IMR-90 (cell line): ENCODE measurements around the gene ACO1. TPM values are rescaled to one million over a fixed set of nuclear protein-coding genes. Genes with fewer than 3 reads are reported as not detected.

ENCODE experiments used
- ATAC-seq: fragments of 200-7000 bp; cut with Tn5 transposase; 2 replicates; pipeline ENCODE4 v1.9.1; 2020; ENCODE audit warnings: low read depth, mild to moderate bottlenecking, moderate library complexity
- BruUV-seq: library from RNA; stranded (reverse); fragments of 400-500 nt; replicated peaks from 2 replicates; lab custom pipeline; 2021; lab: Mats Ljungman, UMichigan
- CTCF ChIA-PET: fragments of 300-600 bp; formaldehyde crosslinking; extraction: SDS; loops from one replicate; lab custom pipeline; 2021; ENCODE audit warnings: antibody characterized with exemption; lab: Yijun Ruan, JAX
- POLR2A ChIA-PET: fragments of 300-600 bp; sonication (Branson Sonifier 250); formaldehyde crosslinking; loops from one replicate; lab custom pipeline; 2022; ENCODE audit warnings: antibody characterized with exemption; ENCODE audit not compliant: unreplicated experiment; lab: Charles Lee
- DNase-seq: peaks from one replicate; pipeline ENCODE4 v3.0.0; 2013
- H2AFZ ChIP-seq: replicated peaks from 2 replicates; pipeline ENCODE3; 2013; ENCODE audit warnings: low read length, mild to moderate bottlenecking; ENCODE audit not compliant: poor library complexity
- H2AK5ac ChIP-seq: 2 replicates; pipeline ENCODE4 v1.6.1; 2013; ENCODE audit warnings: low read depth, low read length, inconsistent platforms
- H2AK9ac ChIP-seq: replicated peaks from 2 replicates; pipeline ENCODE3; 2013; ENCODE audit warnings: mild to moderate bottlenecking, low read depth, low read length, moderate library complexity; ENCODE audit not compliant: poor library complexity
- H2BK120ac ChIP-seq: 2 replicates; pipeline ENCODE4 v1.6.1; 2013; ENCODE audit warnings: low read depth, low read length, inconsistent platforms
- H2BK15ac ChIP-seq: 3 replicates; pipeline ENCODE4 v1.6.1; 2013; ENCODE audit warnings: low read depth, low read length, inconsistent platforms
- H2BK20ac ChIP-seq: 2 replicates; pipeline ENCODE4 v1.6.1; 2013; ENCODE audit warnings: low read depth, mild to moderate bottlenecking, inconsistent platforms, low read length, moderate library complexity
- H2BK5ac ChIP-seq: 2 replicates; pipeline ENCODE4 v1.6.1; 2013; ENCODE audit warnings: mild to moderate bottlenecking, low read depth, low read length, inconsistent platforms; ENCODE audit not compliant: poor library complexity, severe bottlenecking
- H3K14ac ChIP-seq: replicated peaks from 2 replicates; pipeline ENCODE4 v1.6.1; 2013; ENCODE audit warnings: low read depth, low read length, inconsistent platforms
- H3K18ac ChIP-seq: 2 replicates; pipeline ENCODE4 v1.6.1; 2013; ENCODE audit warnings: low read depth, low read length, control low read depth
- H3K23ac ChIP-seq: 2 replicates; pipeline ENCODE4 v1.6.1; 2013; ENCODE audit warnings: low read depth, low read length, inconsistent platforms
- H3K27ac ChIP-seq: 2 replicates; pipeline ENCODE4 v1.5.1; 2013; ENCODE audit warnings: mild to moderate bottlenecking, control low read depth, low read length; ENCODE audit not compliant: insufficient read depth
- H3K27me3 ChIP-seq: 2 replicates; pipeline ENCODE4 v1.6.1; 2013; ENCODE audit warnings: low read length; ENCODE audit not compliant: control insufficient read depth, insufficient read depth
- H3K36me3 ChIP-seq: 2 replicates; pipeline ENCODE4 v1.6.1; 2013; ENCODE audit warnings: low read length, mixed read lengths; ENCODE audit not compliant: control insufficient read depth, insufficient read depth
- H3K4ac ChIP-seq: 2 replicates; pipeline ENCODE4 v1.6.1; 2013; ENCODE audit warnings: low read depth, low read length, inconsistent platforms
- H3K4me1 ChIP-seq: 2 replicates; pipeline ENCODE4 v1.6.1; 2013; ENCODE audit warnings: low read length, mixed read lengths; ENCODE audit not compliant: control insufficient read depth, insufficient read depth
- H3K4me2 ChIP-seq: 2 replicates; pipeline ENCODE4 v1.6.1; 2013; ENCODE audit warnings: low read depth, mild to moderate bottlenecking, control low read depth, low read length, moderate library complexity
- H3K4me3 ChIP-seq: 2 replicates; pipeline ENCODE4 v1.5.1; 2013; ENCODE audit warnings: low read depth, mild to moderate bottlenecking, control low read depth, low read length, moderate library complexity; ENCODE audit not compliant: insufficient read depth
- H3K56ac ChIP-seq: 2 replicates; pipeline ENCODE4 v1.6.1; 2013; ENCODE audit warnings: low read length, inconsistent platforms; ENCODE audit not compliant: insufficient read depth; ENCODE audit errors: extremely low read depth
- H3K79me1 ChIP-seq, 2 experiments: 2 replicates each; pipeline ENCODE4 v1.6.1; 2013; ENCODE audit warnings: low read length in 2 of 2, inconsistent platforms in 1 of 2, low read depth in 1 of 2
- H3K9ac ChIP-seq: 2 replicates; pipeline ENCODE4 v1.6.1; 2013; ENCODE audit warnings: low read depth, low read length, control low read depth
- H3K9me1 ChIP-seq: 2 replicates; pipeline ENCODE4 v1.6.1; 2013; ENCODE audit warnings: low read length, inconsistent platforms; ENCODE audit not compliant: insufficient read depth
- H3K9me3 ChIP-seq: 2 replicates; pipeline ENCODE4 v1.6.1; 2013; ENCODE audit warnings: low read length; ENCODE audit not compliant: control insufficient read depth, insufficient read depth
- H4K20me1 ChIP-seq: 2 replicates; pipeline ENCODE4 v1.6.1; 2013; ENCODE audit warnings: low read length, inconsistent platforms; ENCODE audit not compliant: insufficient read depth
- H4K5ac ChIP-seq: 2 replicates; pipeline ENCODE4 v1.6.1; 2013; ENCODE audit warnings: mild to moderate bottlenecking, low read depth, low read length, control low read depth
- H4K8ac ChIP-seq, 2 experiments: 2 replicates each; pipeline ENCODE4 v1.6.1; 2013; ENCODE audit warnings: low read depth in 2 of 2, low read length in 2 of 2, control low read depth in 1 of 2, inconsistent platforms in 1 of 2
- H4K91ac ChIP-seq: 2 replicates; pipeline ENCODE4 v1.6.1; 2013; ENCODE audit warnings: low read depth, low read length, inconsistent platforms; ENCODE audit not compliant: insufficient read depth
- BHLHE40 ChIP-seq: fragments of 150-350 bp; IDR thresholded peaks from 2 replicates; pipeline ENCODE4 v1.6.1; 2016; ENCODE audit warnings: mild to moderate bottlenecking, low read depth, low read length
- CEBPB ChIP-seq: IDR thresholded peaks from 2 replicates; pipeline ENCODE4 v1.6.1; 2012; ENCODE audit warnings: low read depth, low read length, improper control_type of control experiment
- CHD1 ChIP-seq: IDR thresholded peaks from 2 replicates; pipeline ENCODE4 v1.6.1; 2012; ENCODE audit warnings: low read depth, low read length, improper control_type of control experiment
- CTCF ChIP-seq: conservative IDR thresholded peaks from 2 replicates; pipeline ENCODE4 v1.5.1; 2012; ENCODE audit warnings: mild to moderate bottlenecking, low read depth, low read length, improper control_type of control experiment
- ELK1 ChIP-seq: fragments of 150-350 bp; IDR thresholded peaks from 2 replicates; pipeline ENCODE4 v1.6.1; 2016; ENCODE audit warnings: low read depth, mild to moderate bottlenecking, low read length, moderate library complexity, borderline replicate concordance
- FOS ChIP-seq: fragments of 150-350 bp; IDR thresholded peaks from 2 replicates; pipeline ENCODE4 v1.6.1; 2016; ENCODE audit warnings: low read depth, low read length
- MAFK ChIP-seq: IDR thresholded peaks from 2 replicates; pipeline ENCODE4 v1.6.1; 2012; ENCODE audit warnings: low read depth, low read length, improper control_type of control experiment
- MAZ ChIP-seq: IDR thresholded peaks from 2 replicates; pipeline ENCODE4 v1.6.1; 2012; ENCODE audit warnings: low read depth, mild to moderate bottlenecking, low read length, improper control_type of control experiment, moderate library complexity, borderline replicate concordance
- MXI1 ChIP-seq: IDR thresholded peaks from 2 replicates; pipeline ENCODE4 v1.6.1; 2012; ENCODE audit warnings: low read depth, mild to moderate bottlenecking, low read length, moderate library complexity, borderline replicate concordance
- NFE2L2 ChIP-seq: fragments of 150-350 bp; IDR thresholded peaks from 2 replicates; pipeline ENCODE4 v1.6.1; 2016; ENCODE audit warnings: low read depth, mild to moderate bottlenecking, low read length
- POLR2A ChIP-seq: IDR thresholded peaks from 2 replicates; pipeline ENCODE4 v1.6.1; 2012; ENCODE audit warnings: mild to moderate bottlenecking, low read depth, low read length
- RAD21 ChIP-seq: IDR thresholded peaks from 2 replicates; pipeline ENCODE4 v1.6.1; 2012; ENCODE audit warnings: low read length, improper control_type of control experiment
- RCOR1 ChIP-seq: IDR thresholded peaks from 2 replicates; pipeline ENCODE4 v1.6.1; 2012; ENCODE audit warnings: mild to moderate bottlenecking, low read length, improper control_type of control experiment; ENCODE audit not compliant: insufficient replicate concordance
- RFX5 ChIP-seq: IDR thresholded peaks from 2 replicates; pipeline ENCODE4 v1.8.0; 2012; ENCODE audit warnings: low read depth, mild to moderate bottlenecking, low read length, moderate library complexity
- SMC3 ChIP-seq: fragments of 150-350 bp; IDR thresholded peaks from 2 replicates; pipeline ENCODE4 v1.6.1; 2016; ENCODE audit warnings: low read depth, mild to moderate bottlenecking, antibody characterized with exemption, low read length, moderate library complexity
- USF2 ChIP-seq: fragments of 150-350 bp; IDR thresholded peaks from 2 replicates; pipeline ENCODE4 v1.6.1; 2017; ENCODE audit warnings: mild to moderate bottlenecking, antibody characterized with exemption, low read length, low read depth
- WGBS, 2 experiments: methylation state at CpG; one replicate each; pipeline versions ENCODE4 v1.1.5 to v1.1.7; 2013; ENCODE audit warnings: missing lambda C conversion rate in 2 of 2; ENCODE audit not compliant: insufficient read length in 1 of 2; ENCODE audit errors: extremely low coverage in 2 of 2; 5-methylcytosine and 5-hydroxymethylcytosine counted together
- dilution Hi-C: fragments of 300-500 bp; cut with HindIII; formaldehyde crosslinking; loops from one replicate; pipeline ENCODE4 v1.14.3; 2018; ENCODE audit warnings: low sequenced_read_pairs; ENCODE audit not compliant: unreplicated experiment
- in situ Hi-C: fragments of 300-500 bp; cut with MboI; formaldehyde crosslinking; loops from 3 replicates; pipeline ENCODE4 v1.14.3; 2019; ENCODE audit warnings: low sequenced_read_pairs, inconsistent platforms, mixed read lengths
- intact Hi-C: fragments of 100-400 bp; cut with micrococcal nuclease; formaldehyde crosslinking; loops from 2 replicates; pipeline ENCODE4 v1.10.0; 2022
- polyA plus RNA-seq, 3 experiments: library from polyadenylated mRNA; depleted of rRNA; stranded (reverse); fragments of >200 nt; gene quantifications; 2 replicates each; pipeline ENCODE4 v1.2.3, GENCODE V29; 2012; ENCODE audit warnings: low replicate concordance in 1 of 3
- total RNA-seq: library from RNA; depleted of rRNA; stranded (reverse); fragments of >200 nt; gene quantifications from 2 replicates; pipeline ENCODE4 v1.2.3, GENCODE V29; 2012

ACO1 gene
- total and polyA plus RNA-seq, 2 of the 4 experiments (the other 2 are of a cell fraction), result 85.9 to 158 TPM

GRCh38 chr9:32339424-32339823 is 45.0 kb upstream of the ACO1 start:
- H2BK120ac ChIP-seq, result no peak overlapping the region
- H3K27ac ChIP-seq, result no peak overlapping the region
- intact Hi-C loops, result no loop called here
- no peak overlapping the region for H2BK15ac ChIP-seq
- H4K5ac ChIP-seq, result no peak overlapping the region
- in situ Hi-C loops, result no loop called here
- H4K8ac ChIP-seq, result no peak overlapping the region
- H2AFZ ChIP-seq, result no peak overlapping the region
- no peak overlapping the region for H3K14ac ChIP-seq
- ChIA-PET CTCF (no interaction called here), POLR2A (no interaction called here)
- H2BK5ac ChIP-seq, result no peak overlapping the region
- no peaks in the 10 kb centered on the region for H4K20me1 ChIP-seq
- no peak overlapping the region for H3K56ac ChIP-seq
- no peaks in the 10 kb centered on the region for H3K4me1 ChIP-seq
- BruUV-seq, result no TSS peak
- H3K9ac ChIP-seq, result no peak overlapping the region
- H3K4ac ChIP-seq, result no peak overlapping the region
- H3K18ac ChIP-seq, result no peak overlapping the region
- H4K91ac ChIP-seq, result no peak overlapping the region
- no peaks in the 10 kb centered on the region for H3K79me1 ChIP-seq
- no peak overlapping the region for H2BK20ac ChIP-seq
- H2AK9ac ChIP-seq, result no peak overlapping the region
- no peak overlapping the region for H3K4me3 ChIP-seq
- no peaks in the 10 kb centered on the region for H3K9me1 ChIP-seq
- no peak overlapping the region for H2AK5ac ChIP-seq
- no peak for ATAC-seq
- H3K9me3 ChIP-seq, result no peaks in the 10 kb centered on the region
- H3K27me3 ChIP-seq, result no peaks in the 10 kb centered on the region
- dilution Hi-C loops, result no loop called here
- no peak overlapping the region for H3K4me2 ChIP-seq
- no peak overlapping the region for H3K23ac ChIP-seq
- no CpG with 5 or more reads among the region's 2 CpGs for WGBS, 2 experiments
- no peaks in the 10 kb centered on the region for H3K36me3 ChIP-seq
- DNase-seq, result no peak
- no peak for TF ChIP-seq MAZ
- no peak for TF ChIP-seq SMC3
- TF ChIP-seq FOS, result no peak
- no peak for TF ChIP-seq CHD1
- no peak for TF ChIP-seq CEBPB
- no peak for TF ChIP-seq POLR2A
- no peak for TF ChIP-seq NFE2L2
- TF ChIP-seq RCOR1, result no peak
- TF ChIP-seq RFX5, result no peak
- TF ChIP-seq BHLHE40, result no peak
- no peak for TF ChIP-seq MXI1
- TF ChIP-seq USF2, result no peak
- no peak for TF ChIP-seq CTCF
- TF ChIP-seq MAFK, result no peak
- TF ChIP-seq RAD21, result no peak
- no peak for TF ChIP-seq ELK1
